HCT116 (cell line): Measurements from ENCODE around the gene CMIP.

Experiments used
- CTCF ChIP-seq, 3 experiments: fragments of 200-600 bp in 1 of 3; sonication (generic) in 1 of 3; IDR thresholded peaks in 2 of 3; conservative IDR thresholded peaks in 1 of 3; 2 replicates each; pipeline ENCODE4 v1.5.1; 2012 to 2017; ENCODE audit warnings: low read depth in 2 of 3, low read length in 2 of 3, antibody characterized with exemption in 1 of 3, borderline replicate concordance in 1 of 3, control low read depth in 1 of 3, mild to moderate bottlenecking in 1 of 3, mixed read lengths in 1 of 3, mixed run types in 1 of 3, moderate library complexity in 1 of 3; ENCODE audit not compliant: insufficient read depth in 1 of 3
- EZH2 ChIP-seq: fragments of 200-600 bp; sonication (generic); IDR thresholded peaks from 2 replicates; pipeline ENCODE4 v1.6.1; 2017; ENCODE audit warnings: antibody characterized with exemption, mixed run types
- EZH2phosphoT487 ChIP-seq: fragments of 200-600 bp; IDR thresholded peaks from 2 replicates; pipeline ENCODE4 v1.6.1; 2018; ENCODE audit warnings: antibody characterized with exemption, borderline replicate concordance
- POLR2A ChIP-seq: IDR thresholded peaks from 2 replicates; pipeline ENCODE4 v1.7.0; 2011; ENCODE audit warnings: borderline replicate concordance; ENCODE audit not compliant: insufficient read depth, insufficient read length; ENCODE audit errors: extremely low read depth
- TCF7L2 ChIP-seq: IDR thresholded peaks from 2 replicates; pipeline ENCODE4 v1.7.0; 2011; ENCODE audit warnings: borderline replicate concordance, inconsistent platforms; ENCODE audit not compliant: insufficient read depth, insufficient read length; ENCODE audit errors: extremely low read depth
- ZBTB33 ChIP-seq: IDR thresholded peaks from 2 replicates; pipeline ENCODE4 v1.6.1; 2011; ENCODE audit warnings: mild to moderate bottlenecking, low read length, moderate library complexity; ENCODE audit not compliant: insufficient replicate concordance; ENCODE audit errors: extremely low read depth

GRCh38 chr16:81465375-81465943, 20.9 kb downstream of the CMIP start:
- TF ChIP-seq EZH2phosphoT487 (no peak), CTCF (IDR thresholded peaks at IDR 0.05 in 2 of 3, conservative IDR thresholded peaks at IDR 0.05 in 1 of 3; ENCODE audit: borderline replicate concordance in 1 of 3, insufficient read depth in 1 of 3, low read depth in 2 of 3, low read length in 2 of 3) (no peak), TCF7L2 (no peak), EZH2 (no peak), ZBTB33 (no peak), POLR2A (no peak)
